Right lobe of liver (tissue), 4 donors: ENCODE measurements around the gene ATP8B3.

Experiments used
- CTCF ChIP-seq, 4 donors: fragments of 200-600 bp in 3 of 4; fragments of 450-650 bp in 1 of 4; IDR thresholded peaks; one replicate each; pipeline versions ENCODE4 v1.5.1 to v1.8.0; 2016 to 2022; ENCODE audit warnings: antibody characterized with exemption in 4 of 4, mild to moderate bottlenecking in 2 of 4
- POLR2A ChIP-seq: fragments of 450-650 bp; IDR thresholded peaks from one replicate; pipeline ENCODE4 v1.6.1; 2017; ENCODE audit warnings: antibody characterized with exemption, mild to moderate bottlenecking
- donor health status: DM: no; HTN: no; CAD: no.
- donor health status: DM: no; HTN: no; CAD: no.
- donor health status: DM: no; HTN: yes; CAD: no.

GRCh38 chr19:1854542-1855039, 42.5 kb upstream of the ATP8B3 start:
- TF ChIP-seq CTCF (IDR thresholded peaks at IDR 0.05) = no peak
- TF ChIP-seq POLR2A = no peak
